GM21528 (cell line): ENCODE measurements around the gene DMXL1.
"Not testable (repeated sequence)": the region's sequence is repeated elsewhere in the genome, so short reads cannot be mapped to it uniquely, and the experiment has no call there.

Experiments used
- ATAC-seq: cut with Tn5 transposase; IDR thresholded peaks from one replicate; pipeline ENCODE4 v1.9.1; 2021; ENCODE audit warnings: mild to moderate bottlenecking, moderate library complexity; ENCODE audit not compliant: unreplicated experiment, low FRiP score

DMXL1 gene

GRCh38 chr5:119191944-119192343 is 121.1 kb downstream of the DMXL1 start:
- ATAC-seq: no peak

- ATAC-seq: no peak
Observed at GRCh38 chr5:119200795-119201194, 129.9 kb downstream of the DMXL1 start.

GRCh38 chr5:119207105-119207504 is 136.2 kb downstream of the DMXL1 start:
- no peak for ATAC-seq

- no peak for ATAC-seq
Observed at GRCh38 chr5:119212026-119212425, 141.1 kb downstream of the DMXL1 start.

GRCh38 chr5:119212676-119213075 is 141.8 kb downstream of the DMXL1 start:
- no peak for ATAC-seq

- ATAC-seq: no peak
Observed at GRCh38 chr5:119217183-119217582, 146.3 kb downstream of the DMXL1 start.

GRCh38 chr5:119218830-119219782 is 148.2 kb downstream of the DMXL1 start:
- no peak for ATAC-seq

GRCh38 chr5:119220576-119221197 is 149.8 kb downstream of the DMXL1 start:
- peak; percentile 88 for ATAC-seq

GRCh38 chr5:119221330-119221729 is 150.4 kb downstream of the DMXL1 start:
- ATAC-seq: no peak

GRCh38 chr5:119229950-119230349 is 159.1 kb downstream of the DMXL1 start:
- no peak for ATAC-seq

GRCh38 chr5:119238265-119239118 is 167.6 kb downstream of the DMXL1 start:
- ATAC-seq: no peak

GRCh38 chr5:119239119-119239417 is 168.2 kb downstream of the DMXL1 start:
- no peak for ATAC-seq

- ATAC-seq: not testable (repeated sequence)
Observed at GRCh38 chr5:119239826-119240225, 168.9 kb downstream of the DMXL1 start.

GRCh38 chr5:119243888-119244287 is 173.0 kb downstream of the DMXL1 start:
- ATAC-seq: no peak

GRCh38 chr5:119250946-119251901 is 180.3 kb downstream of the DMXL1 start:
- no peak for ATAC-seq

- no peak for ATAC-seq
Observed at GRCh38 chr5:119255571-119256356, 184.9 kb downstream of the DMXL1 start.

- ATAC-seq: no peak
Observed at GRCh38 chr5:119257613-119258012, 186.7 kb downstream of the DMXL1 start.

GRCh38 chr5:119263639-119264038 is 192.8 kb downstream of the DMXL1 start:
- ATAC-seq: no peak

- no peak for ATAC-seq
Observed at GRCh38 chr5:119264186-119264585, 193.3 kb downstream of the DMXL1 start.
